GM23338 (cell line): ENCODE measurements around the gene SBDS. TPM values are rescaled to one million over a fixed set of nuclear protein-coding genes. Genes with fewer than 3 reads are reported as not detected.

Source experiments
- ATAC-seq: fragments of 200-7000 bp; cut with Tn5 transposase; 3 replicates; pipeline ENCODE4 v1.9.1; 2020
- DNase-seq: peaks from one replicate; pipeline ENCODE4 v3.0.0-alpha.2; 2015; ENCODE audit warnings: low spot score
- H2AFZ ChIP-seq: fragments of 200-600 bp; sonication (generic); 2 replicates; pipeline ENCODE4 v1.8.0; 2016; ENCODE audit warnings: antibody characterized with exemption, mild to moderate bottlenecking, moderate library complexity
- H3F3A ChIP-seq: fragments of 200-600 bp; sonication (generic); replicated peaks from 2 replicates; pipeline ENCODE4 v1.8.0; 2017; ENCODE audit warnings: antibody characterized with exemption, mixed run types, low read depth
- H3K27ac ChIP-seq: fragments of 200-600 bp; sonication (generic); 2 replicates; pipeline ENCODE4 v1.6.1; 2016; ENCODE audit warnings: low read depth
- H3K27me3 ChIP-seq: fragments of 200-600 bp; sonication (generic); 2 replicates; pipeline ENCODE4 v1.8.0; 2016; ENCODE audit warnings: mild to moderate bottlenecking, mixed run types, moderate library complexity; ENCODE audit not compliant: insufficient read depth
- H3K36me3 ChIP-seq: fragments of 200-600 bp; sonication (generic); 2 replicates; pipeline ENCODE4 v1.8.0; 2016; ENCODE audit warnings: mild to moderate bottlenecking; ENCODE audit not compliant: insufficient read depth
- H3K4me1 ChIP-seq: fragments of 200-600 bp; sonication (generic); 2 replicates; pipeline ENCODE4 v1.8.0; 2016; ENCODE audit warnings: mild to moderate bottlenecking, moderate library complexity; ENCODE audit not compliant: insufficient read depth
- H3K4me2 ChIP-seq: fragments of 200-600 bp; sonication (generic); 2 replicates; pipeline ENCODE4 v1.7.1; 2017; ENCODE audit warnings: mixed run types
- H3K4me3 ChIP-seq: fragments of 200-600 bp; sonication (generic); 2 replicates; pipeline ENCODE4 v1.6.1; 2016; ENCODE audit warnings: mixed run types
- H3K79me2 ChIP-seq: fragments of 200-600 bp; sonication (generic); replicated peaks from 2 replicates; pipeline ENCODE4 v1.8.0; 2017; ENCODE audit warnings: mild to moderate bottlenecking; ENCODE audit not compliant: insufficient read depth
- H3K9me2 ChIP-seq: fragments of 200-600 bp; sonication (generic); 2 replicates; pipeline ENCODE4 v1.8.0; 2017; ENCODE audit not compliant: insufficient read depth
- H4K20me1 ChIP-seq: fragments of 200-600 bp; sonication (generic); replicated peaks from 2 replicates; pipeline ENCODE4 v1.8.0; 2017; ENCODE audit warnings: mild to moderate bottlenecking; ENCODE audit not compliant: insufficient read depth
- H3K27ac Mint-ChIP-seq: 2 replicates; pipeline ENCODE4 v1.8.0; 2020; ENCODE audit warnings: inconsistent platforms, mild to moderate bottlenecking, moderate library complexity, mixed read lengths
- H3K27me3 Mint-ChIP-seq: 3 replicates; pipeline ENCODE4 v1.8.0; 2022; ENCODE audit warnings: low read depth, mild to moderate bottlenecking, moderate library complexity, mixed read lengths, inconsistent platforms; ENCODE audit not compliant: insufficient read depth, poor library complexity
- H3K36me3 Mint-ChIP-seq: 3 replicates; pipeline ENCODE4 v1.8.0; 2021; ENCODE audit warnings: low read depth, mild to moderate bottlenecking, inconsistent platforms, moderate library complexity, mixed read lengths
- H3K4me1 Mint-ChIP-seq: 3 replicates; pipeline ENCODE4 v1.8.0; 2020; ENCODE audit warnings: mild to moderate bottlenecking, inconsistent platforms, mixed read lengths
- H3K4me3 Mint-ChIP-seq: 3 replicates; pipeline ENCODE4 v1.8.0; 2021; ENCODE audit warnings: moderate library complexity, mild to moderate bottlenecking, inconsistent platforms, mixed read lengths
- H3K9me3 Mint-ChIP-seq: 3 replicates; pipeline ENCODE4 v1.8.0; 2020; ENCODE audit warnings: moderate library complexity, mild to moderate bottlenecking, inconsistent platforms, mixed read lengths
- CREB1 ChIP-seq: fragments of 250-450 bp; sonication (Bioruptor Pico); IDR thresholded peaks from 2 replicates; pipeline ENCODE4 v1.5.0; 2020; ENCODE audit warnings: low read depth, mild to moderate bottlenecking, moderate library complexity
- EZH2 ChIP-seq: fragments of 200-600 bp; sonication (generic); IDR thresholded peaks from one replicate; pipeline ENCODE4 v1.8.0; 2017; ENCODE audit warnings: antibody characterized with exemption, mild to moderate bottlenecking, low read depth; ENCODE audit not compliant: unreplicated experiment
- EZH2phosphoT487 ChIP-seq: fragments of 200-600 bp; sonication (generic); IDR thresholded peaks from one replicate; pipeline ENCODE4 v1.8.1; 2018; ENCODE audit warnings: antibody characterized with exemption; ENCODE audit not compliant: unreplicated experiment
- JUNB ChIP-seq: IDR thresholded peaks from one replicate; pipeline ENCODE4 v1.6.1; 2016; ENCODE audit warnings: antibody characterized with exemption; ENCODE audit not compliant: unreplicated experiment
- NANOG ChIP-seq: IDR thresholded peaks from 2 replicates; pipeline ENCODE4 v1.6.1; 2016; ENCODE audit warnings: antibody characterized with exemption, borderline replicate concordance
- POLR2AphosphoS5 ChIP-seq: IDR thresholded peaks from 2 replicates; pipeline ENCODE4 v1.6.1; 2016; ENCODE audit warnings: antibody characterized with exemption, low read depth
- STAT1 ChIP-seq: IDR thresholded peaks from one replicate; pipeline ENCODE4 v1.6.1; 2016; ENCODE audit warnings: antibody characterized with exemption; ENCODE audit not compliant: unreplicated experiment
- ZNF114 ChIP-seq: fragments of 250-450 bp; sonication (Bioruptor Pico); IDR thresholded peaks from 2 replicates; pipeline ENCODE4 v1.5.0; 2020; ENCODE audit warnings: mild to moderate bottlenecking, moderate library complexity
- ZNF331 ChIP-seq: fragments of 250-450 bp; sonication (Bioruptor Pico); IDR thresholded peaks from 2 replicates; pipeline ENCODE4 v1.5.0; 2020; ENCODE audit warnings: low read depth, mild to moderate bottlenecking, moderate library complexity
- polyA plus RNA-seq: library from polyadenylated mRNA; unstranded; fragments of >200 nt; fragmentation: Nextera tagmentation; extraction: Ambion mirVana; gene quantifications from 2 replicates; pipeline ENCODE4 v1.2.1, GENCODE V29; 2016
- total RNA-seq: library from RNA; depleted of rRNA; stranded (reverse); fragments of >200 nt; shearing (Covaris generic); gene quantifications from 2 replicates; pipeline ENCODE4 v1.2.3, GENCODE V29; 2014
- TF ChIP-seq, protein P1 (sequence below): fragments of 250-450 bp; sonication (Bioruptor Pico); IDR thresholded peaks from 2 replicates; pipeline ENCODE4 v1.5.0; 2020; ENCODE audit warnings: mild to moderate bottlenecking, moderate library complexity
- TF ChIP-seq, protein P2 (sequence below), 2 experiments: fragments of 200-600 bp in 1 of 2; sonication (generic) in 1 of 2; conservative IDR thresholded peaks; 2 replicates each; pipeline versions ENCODE4 v1.5.1 to v1.6.1; 2016 to 2017; ENCODE audit warnings: antibody characterized with exemption in 2 of 2, low read depth in 2 of 2, mild to moderate bottlenecking in 2 of 2, moderate library complexity in 1 of 2
- TF ChIP-seq, protein P3 (sequence below): IDR thresholded peaks from 2 replicates; pipeline ENCODE4 v1.6.1; 2016; ENCODE audit warnings: antibody characterized with exemption
- TF ChIP-seq, protein P4 (sequence below): IDR thresholded peaks from one replicate; pipeline ENCODE4 v1.6.1; 2018; ENCODE audit warnings: antibody characterized with exemption; ENCODE audit not compliant: unreplicated experiment

The SBDS gene
- total and polyA plus RNA-seq, 2 experiments from 2014 or later, result 20.5 to 34.4 TPM

DNA sequence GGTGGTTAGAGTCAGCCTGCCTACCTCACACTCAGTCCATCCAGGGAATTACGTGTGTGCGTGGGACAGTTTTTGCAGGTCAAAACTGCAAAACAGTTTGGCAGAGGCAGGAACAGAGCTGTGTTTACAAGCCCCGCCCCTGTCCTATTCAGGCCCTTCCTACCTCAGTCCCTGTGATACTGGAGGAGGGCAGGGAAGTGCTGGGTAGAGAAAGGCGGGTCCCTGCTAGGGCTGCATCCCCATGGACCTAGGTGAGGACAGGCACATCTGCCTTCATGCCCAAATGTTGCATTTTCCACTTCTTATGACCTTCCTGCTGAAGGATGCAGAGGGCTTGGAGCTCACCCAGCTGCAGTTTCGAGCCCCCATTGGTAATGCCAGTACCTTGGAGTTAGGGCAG is 25.1 kb downstream of the SBDS start:
- H2AFZ ChIP-seq, result peak overlapping the region; percentile 38; the same call in 1 of the 2 replicates
- no peaks in the 10 kb centered on the region for H3K9me2 ChIP-seq
- H3K4me1 ChIP-seq, result no peaks in the 10 kb centered on the region
- Mint-ChIP-seq H3K4me1 (peaks cover 3% of the 10 kb centered on the region; the same call in 1 of the 3 replicates), H3K27ac (peak overlapping the region; percentile 68; the same call in 1 of the 2 replicates), H3K9me3 (peaks cover 14% of the 10 kb centered on the region; the same call in 2 of the 3 replicates), H3K36me3 (peaks cover 2% of the 10 kb centered on the region; the same call in 1 of the 3 replicates), H3K27me3 (peaks cover 5% of the 10 kb centered on the region), H3K4me3 (no peak overlapping the region)
- no peaks in the 10 kb centered on the region for H4K20me1 ChIP-seq
- ATAC-seq (peak; percentile 93), DNase-seq (peak; percentile 50)
- H3K27ac ChIP-seq, result no peak overlapping the region
- H3K36me3 ChIP-seq, result no peaks in the 10 kb centered on the region
- H3F3A ChIP-seq, result no peaks in the 10 kb centered on the region
- no peaks in the 10 kb centered on the region for H3K27me3 ChIP-seq
- H3K4me3 ChIP-seq, result no peak overlapping the region
- H3K79me2 ChIP-seq, result no peaks in the 10 kb centered on the region
- no peak overlapping the region for H3K4me2 ChIP-seq
- no peak for TF ChIP-seq EZH2
- TF ChIP-seq, protein P1, sequence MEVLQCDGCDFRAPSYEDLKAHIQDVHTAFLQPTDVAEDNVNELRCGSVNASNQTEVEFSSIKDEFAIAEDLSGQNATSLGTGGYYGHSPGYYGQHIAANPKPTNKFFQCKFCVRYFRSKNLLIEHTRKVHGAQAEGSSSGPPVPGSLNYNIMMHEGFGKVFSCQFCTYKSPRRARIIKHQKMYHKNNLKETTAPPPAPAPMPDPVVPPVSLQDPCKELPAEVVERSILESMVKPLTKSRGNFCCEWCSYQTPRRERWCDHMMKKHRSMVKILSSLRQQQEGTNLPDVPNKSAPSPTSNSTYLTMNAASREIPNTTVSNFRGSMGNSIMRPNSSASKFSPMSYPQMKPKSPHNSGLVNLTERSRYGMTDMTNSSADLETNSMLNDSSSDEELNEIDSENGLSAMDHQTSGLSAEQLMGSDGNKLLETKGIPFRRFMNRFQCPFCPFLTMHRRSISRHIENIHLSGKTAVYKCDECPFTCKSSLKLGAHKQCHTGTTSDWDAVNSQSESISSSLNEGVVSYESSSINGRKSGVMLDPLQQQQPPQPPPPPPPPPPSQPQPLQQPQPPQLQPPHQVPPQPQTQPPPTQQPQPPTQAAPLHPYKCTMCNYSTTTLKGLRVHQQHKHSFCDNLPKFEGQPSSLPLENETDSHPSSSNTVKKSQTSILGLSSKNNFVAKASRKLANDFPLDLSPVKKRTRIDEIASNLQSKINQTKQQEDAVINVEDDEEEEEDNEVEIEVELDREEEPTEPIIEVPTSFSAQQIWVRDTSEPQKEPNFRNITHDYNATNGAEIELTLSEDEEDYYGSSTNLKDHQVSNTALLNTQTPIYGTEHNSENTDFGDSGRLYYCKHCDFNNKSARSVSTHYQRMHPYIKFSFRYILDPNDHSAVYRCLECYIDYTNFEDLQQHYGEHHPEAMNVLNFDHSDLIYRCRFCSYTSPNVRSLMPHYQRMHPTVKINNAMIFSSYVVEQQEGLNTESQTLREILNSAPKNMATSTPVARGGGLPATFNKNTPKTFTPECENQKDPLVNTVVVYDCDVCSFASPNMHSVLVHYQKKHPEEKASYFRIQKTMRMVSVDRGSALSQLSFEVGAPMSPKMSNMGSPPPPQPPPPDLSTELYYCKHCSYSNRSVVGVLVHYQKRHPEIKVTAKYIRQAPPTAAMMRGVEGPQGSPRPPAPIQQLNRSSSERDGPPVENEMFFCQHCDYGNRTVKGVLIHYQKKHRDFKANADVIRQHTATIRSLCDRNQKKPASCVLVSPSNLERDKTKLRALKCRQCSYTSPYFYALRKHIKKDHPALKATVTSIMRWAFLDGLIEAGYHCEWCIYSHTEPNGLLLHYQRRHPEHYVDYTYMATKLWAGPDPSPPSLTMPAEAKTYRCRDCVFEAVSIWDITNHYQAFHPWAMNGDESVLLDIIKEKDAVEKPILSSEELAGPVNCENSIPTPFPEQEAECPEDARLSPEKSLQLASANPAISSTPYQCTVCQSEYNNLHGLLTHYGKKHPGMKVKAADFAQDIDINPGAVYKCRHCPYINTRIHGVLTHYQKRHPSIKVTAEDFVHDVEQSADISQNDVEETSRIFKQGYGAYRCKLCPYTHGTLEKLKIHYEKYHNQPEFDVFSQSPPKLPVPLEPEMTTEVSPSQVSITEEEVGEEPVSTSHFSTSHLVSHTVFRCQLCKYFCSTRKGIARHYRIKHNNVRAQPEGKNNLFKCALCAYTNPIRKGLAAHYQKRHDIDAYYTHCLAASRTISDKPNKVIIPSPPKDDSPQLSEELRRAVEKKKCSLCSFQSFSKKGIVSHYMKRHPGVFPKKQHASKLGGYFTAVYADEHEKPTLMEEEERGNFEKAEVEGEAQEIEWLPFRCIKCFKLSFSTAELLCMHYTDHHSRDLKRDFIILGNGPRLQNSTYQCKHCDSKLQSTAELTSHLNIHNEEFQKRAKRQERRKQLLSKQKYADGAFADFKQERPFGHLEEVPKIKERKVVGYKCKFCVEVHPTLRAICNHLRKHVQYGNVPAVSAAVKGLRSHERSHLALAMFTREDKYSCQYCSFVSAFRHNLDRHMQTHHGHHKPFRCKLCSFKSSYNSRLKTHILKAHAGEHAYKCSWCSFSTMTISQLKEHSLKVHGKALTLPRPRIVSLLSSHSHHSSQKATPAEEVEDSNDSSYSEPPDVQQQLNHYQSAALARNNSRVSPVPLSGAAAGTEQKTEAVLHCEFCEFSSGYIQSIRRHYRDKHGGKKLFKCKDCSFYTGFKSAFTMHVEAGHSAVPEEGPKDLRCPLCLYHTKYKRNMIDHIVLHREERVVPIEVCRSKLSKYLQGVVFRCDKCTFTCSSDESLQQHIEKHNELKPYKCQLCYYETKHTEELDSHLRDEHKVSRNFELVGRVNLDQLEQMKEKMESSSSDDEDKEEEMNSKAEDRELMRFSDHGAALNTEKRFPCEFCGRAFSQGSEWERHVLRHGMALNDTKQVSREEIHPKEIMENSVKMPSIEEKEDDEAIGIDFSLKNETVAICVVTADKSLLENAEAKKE, result no peak
- no peak for TF ChIP-seq ZNF114
- no peak for TF ChIP-seq NANOG
- TF ChIP-seq, protein P2, sequence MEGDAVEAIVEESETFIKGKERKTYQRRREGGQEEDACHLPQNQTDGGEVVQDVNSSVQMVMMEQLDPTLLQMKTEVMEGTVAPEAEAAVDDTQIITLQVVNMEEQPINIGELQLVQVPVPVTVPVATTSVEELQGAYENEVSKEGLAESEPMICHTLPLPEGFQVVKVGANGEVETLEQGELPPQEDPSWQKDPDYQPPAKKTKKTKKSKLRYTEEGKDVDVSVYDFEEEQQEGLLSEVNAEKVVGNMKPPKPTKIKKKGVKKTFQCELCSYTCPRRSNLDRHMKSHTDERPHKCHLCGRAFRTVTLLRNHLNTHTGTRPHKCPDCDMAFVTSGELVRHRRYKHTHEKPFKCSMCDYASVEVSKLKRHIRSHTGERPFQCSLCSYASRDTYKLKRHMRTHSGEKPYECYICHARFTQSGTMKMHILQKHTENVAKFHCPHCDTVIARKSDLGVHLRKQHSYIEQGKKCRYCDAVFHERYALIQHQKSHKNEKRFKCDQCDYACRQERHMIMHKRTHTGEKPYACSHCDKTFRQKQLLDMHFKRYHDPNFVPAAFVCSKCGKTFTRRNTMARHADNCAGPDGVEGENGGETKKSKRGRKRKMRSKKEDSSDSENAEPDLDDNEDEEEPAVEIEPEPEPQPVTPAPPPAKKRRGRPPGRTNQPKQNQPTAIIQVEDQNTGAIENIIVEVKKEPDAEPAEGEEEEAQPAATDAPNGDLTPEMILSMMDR (conservative IDR thresholded peaks at IDR 0.05; ENCODE audit: low read depth in 2 of 2), result no peak
- no peak for TF ChIP-seq ZNF331
- TF ChIP-seq, protein P3, sequence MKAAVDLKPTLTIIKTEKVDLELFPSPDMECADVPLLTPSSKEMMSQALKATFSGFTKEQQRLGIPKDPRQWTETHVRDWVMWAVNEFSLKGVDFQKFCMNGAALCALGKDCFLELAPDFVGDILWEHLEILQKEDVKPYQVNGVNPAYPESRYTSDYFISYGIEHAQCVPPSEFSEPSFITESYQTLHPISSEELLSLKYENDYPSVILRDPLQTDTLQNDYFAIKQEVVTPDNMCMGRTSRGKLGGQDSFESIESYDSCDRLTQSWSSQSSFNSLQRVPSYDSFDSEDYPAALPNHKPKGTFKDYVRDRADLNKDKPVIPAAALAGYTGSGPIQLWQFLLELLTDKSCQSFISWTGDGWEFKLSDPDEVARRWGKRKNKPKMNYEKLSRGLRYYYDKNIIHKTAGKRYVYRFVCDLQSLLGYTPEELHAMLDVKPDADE, result no peak
- TF ChIP-seq STAT1, result no peak
- no peak for TF ChIP-seq EZH2phosphoT487
- TF ChIP-seq, protein P4, sequence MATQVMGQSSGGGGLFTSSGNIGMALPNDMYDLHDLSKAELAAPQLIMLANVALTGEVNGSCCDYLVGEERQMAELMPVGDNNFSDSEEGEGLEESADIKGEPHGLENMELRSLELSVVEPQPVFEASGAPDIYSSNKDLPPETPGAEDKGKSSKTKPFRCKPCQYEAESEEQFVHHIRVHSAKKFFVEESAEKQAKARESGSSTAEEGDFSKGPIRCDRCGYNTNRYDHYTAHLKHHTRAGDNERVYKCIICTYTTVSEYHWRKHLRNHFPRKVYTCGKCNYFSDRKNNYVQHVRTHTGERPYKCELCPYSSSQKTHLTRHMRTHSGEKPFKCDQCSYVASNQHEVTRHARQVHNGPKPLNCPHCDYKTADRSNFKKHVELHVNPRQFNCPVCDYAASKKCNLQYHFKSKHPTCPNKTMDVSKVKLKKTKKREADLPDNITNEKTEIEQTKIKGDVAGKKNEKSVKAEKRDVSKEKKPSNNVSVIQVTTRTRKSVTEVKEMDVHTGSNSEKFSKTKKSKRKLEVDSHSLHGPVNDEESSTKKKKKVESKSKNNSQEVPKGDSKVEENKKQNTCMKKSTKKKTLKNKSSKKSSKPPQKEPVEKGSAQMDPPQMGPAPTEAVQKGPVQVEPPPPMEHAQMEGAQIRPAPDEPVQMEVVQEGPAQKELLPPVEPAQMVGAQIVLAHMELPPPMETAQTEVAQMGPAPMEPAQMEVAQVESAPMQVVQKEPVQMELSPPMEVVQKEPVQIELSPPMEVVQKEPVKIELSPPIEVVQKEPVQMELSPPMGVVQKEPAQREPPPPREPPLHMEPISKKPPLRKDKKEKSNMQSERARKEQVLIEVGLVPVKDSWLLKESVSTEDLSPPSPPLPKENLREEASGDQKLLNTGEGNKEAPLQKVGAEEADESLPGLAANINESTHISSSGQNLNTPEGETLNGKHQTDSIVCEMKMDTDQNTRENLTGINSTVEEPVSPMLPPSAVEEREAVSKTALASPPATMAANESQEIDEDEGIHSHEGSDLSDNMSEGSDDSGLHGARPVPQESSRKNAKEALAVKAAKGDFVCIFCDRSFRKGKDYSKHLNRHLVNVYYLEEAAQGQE, result no peak
- no peak for TF ChIP-seq JUNB
- no peak for TF ChIP-seq POLR2AphosphoS5
- TF ChIP-seq CREB1, result no peak
